Nephron progenitor cell (in vitro differentiated cells): ENCODE results near the gene RTN4IP1.
"Not testable (repeated sequence)": the region's sequence is repeated elsewhere in the genome, so short reads cannot be mapped to it uniquely, and the experiment has no call there.

Experiments used
- DNase-seq: peaks from one replicate; pipeline ENCODE4 v3.0.0; 2021
- H3K27ac Mint-ChIP-seq: 2 replicates; pipeline ENCODE4 v1.8.0; 2021; ENCODE audit warnings: mild to moderate bottlenecking, moderate library complexity, mixed read lengths
- H3K27me3 Mint-ChIP-seq: 2 replicates; pipeline ENCODE4 v1.8.0; 2021; ENCODE audit warnings: mild to moderate bottlenecking, low read depth, mixed read lengths; ENCODE audit not compliant: poor library complexity
- H3K36me3 Mint-ChIP-seq: 2 replicates; pipeline ENCODE4 v1.8.0; 2021; ENCODE audit warnings: low read depth, mixed read lengths
- H3K4me1 Mint-ChIP-seq: 2 replicates; pipeline ENCODE4 v1.8.0; 2021; ENCODE audit warnings: mixed read lengths
- H3K4me3 Mint-ChIP-seq: 2 replicates; pipeline ENCODE4 v1.8.0; 2021; ENCODE audit warnings: mild to moderate bottlenecking, moderate library complexity, mixed read lengths
- H3K9me3 Mint-ChIP-seq: 2 replicates; pipeline ENCODE4 v1.8.0; 2021; ENCODE audit warnings: mild to moderate bottlenecking, moderate library complexity, mixed read lengths
- TF ChIP-seq, protein P1 (sequence below): fragments of 200-600 bp; sonication (generic); IDR thresholded peaks from 2 replicates; pipeline ENCODE4 v1.5.0; 2021; ENCODE audit warnings: antibody characterized with exemption

RTN4IP1 gene

DNA sequence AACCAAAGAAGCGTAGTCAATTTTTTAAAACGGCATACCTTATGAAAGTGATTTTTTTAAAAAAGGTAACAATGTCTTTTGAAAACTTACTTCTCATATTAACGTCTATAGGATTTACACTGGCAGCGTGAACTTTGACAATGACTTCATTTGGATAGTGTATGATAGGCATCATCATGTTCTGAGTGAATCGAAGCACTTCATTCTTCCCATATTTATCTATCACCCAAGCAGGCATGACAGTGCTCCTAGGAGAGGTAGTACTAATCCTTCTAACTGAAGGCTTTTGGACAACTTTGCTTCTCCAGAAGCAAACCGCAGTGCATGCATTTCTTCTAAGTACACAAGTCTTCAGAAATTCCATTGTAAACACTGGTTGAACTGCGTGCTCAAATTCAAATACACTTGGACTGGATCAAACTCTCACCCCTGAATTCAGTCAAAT lies 618 bp downstream of the RTN4IP1 start:
- Mint-ChIP-seq H3K4me3 (peak overlapping the region; percentile 94), H3K9me3 (peaks cover 7% of the 10 kb centered on the region), H3K27ac (peak overlapping the region; percentile 99), H3K27me3 (no peaks in the 10 kb centered on the region), H3K4me1 (peaks cover 48% of the 10 kb centered on the region), H3K36me3 (peaks cover 15% of the 10 kb centered on the region)
- no peak for DNase-seq
- TF ChIP-seq, protein P1, sequence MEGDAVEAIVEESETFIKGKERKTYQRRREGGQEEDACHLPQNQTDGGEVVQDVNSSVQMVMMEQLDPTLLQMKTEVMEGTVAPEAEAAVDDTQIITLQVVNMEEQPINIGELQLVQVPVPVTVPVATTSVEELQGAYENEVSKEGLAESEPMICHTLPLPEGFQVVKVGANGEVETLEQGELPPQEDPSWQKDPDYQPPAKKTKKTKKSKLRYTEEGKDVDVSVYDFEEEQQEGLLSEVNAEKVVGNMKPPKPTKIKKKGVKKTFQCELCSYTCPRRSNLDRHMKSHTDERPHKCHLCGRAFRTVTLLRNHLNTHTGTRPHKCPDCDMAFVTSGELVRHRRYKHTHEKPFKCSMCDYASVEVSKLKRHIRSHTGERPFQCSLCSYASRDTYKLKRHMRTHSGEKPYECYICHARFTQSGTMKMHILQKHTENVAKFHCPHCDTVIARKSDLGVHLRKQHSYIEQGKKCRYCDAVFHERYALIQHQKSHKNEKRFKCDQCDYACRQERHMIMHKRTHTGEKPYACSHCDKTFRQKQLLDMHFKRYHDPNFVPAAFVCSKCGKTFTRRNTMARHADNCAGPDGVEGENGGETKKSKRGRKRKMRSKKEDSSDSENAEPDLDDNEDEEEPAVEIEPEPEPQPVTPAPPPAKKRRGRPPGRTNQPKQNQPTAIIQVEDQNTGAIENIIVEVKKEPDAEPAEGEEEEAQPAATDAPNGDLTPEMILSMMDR, result no peak

DNA sequence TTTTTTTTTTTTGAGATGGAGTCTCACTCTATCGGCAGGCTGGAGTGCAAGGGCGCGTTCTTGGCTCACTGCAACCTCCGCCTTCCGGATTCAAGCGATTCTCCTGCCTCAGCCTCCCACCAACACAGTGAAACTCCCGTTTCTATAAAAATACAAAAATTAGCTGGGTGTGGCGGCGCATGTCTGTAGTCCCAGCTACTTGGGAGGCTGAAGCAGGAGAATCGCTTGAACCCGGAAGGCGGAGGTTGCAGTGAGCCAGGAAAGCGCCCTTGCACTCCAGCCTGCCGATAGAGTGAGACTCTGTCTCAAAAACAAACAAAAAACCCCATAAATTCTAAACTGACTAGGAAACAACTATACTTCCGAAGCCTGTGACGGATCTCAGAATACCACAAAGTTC lies 1.5 kb downstream of the RTN4IP1 start:
- Mint-ChIP-seq H3K36me3 (peaks cover 20% of the 10 kb centered on the region), H3K4me3 (peak overlapping the region; percentile 94), H3K9me3 (peaks cover 16% of the 10 kb centered on the region), H3K4me1 (peaks cover 48% of the 10 kb centered on the region)
- DNase-seq, H3K27me3 Mint-ChIP-seq, H3K27ac Mint-ChIP-seq: not testable (repeated sequence)

DNA sequence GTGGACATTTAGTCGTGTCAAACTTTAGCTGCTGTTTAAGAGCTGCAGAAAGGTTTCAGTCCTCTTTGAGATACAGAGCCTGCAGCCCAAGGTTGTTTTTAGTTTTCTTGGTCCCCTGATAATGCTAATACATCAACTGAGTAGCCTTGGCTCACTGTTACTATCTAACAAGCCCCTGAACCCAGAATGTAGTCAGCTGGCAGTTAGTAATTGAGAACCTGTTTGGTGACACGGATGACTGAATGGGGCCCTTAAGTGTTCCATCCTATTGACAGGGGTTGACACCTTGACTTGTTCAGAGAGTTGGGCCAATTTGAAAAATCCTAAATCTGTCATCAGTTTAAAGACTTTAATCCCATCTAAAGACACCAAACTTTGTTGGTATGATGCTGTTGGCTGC lies 2.8 kb downstream of the RTN4IP1 start:
- H3K9me3 Mint-ChIP-seq, result peaks cover 25% of the 10 kb centered on the region
- TF ChIP-seq, protein P1, result no peak
- H3K27ac Mint-ChIP-seq, result peak overlapping the region; percentile 57
- peaks cover 29% of the 10 kb centered on the region for H3K36me3 Mint-ChIP-seq
- no peaks in the 10 kb centered on the region for H3K27me3 Mint-ChIP-seq
- H3K4me3 Mint-ChIP-seq, result peak overlapping the region; percentile 25
- no peak for DNase-seq
- H3K4me1 Mint-ChIP-seq, result peaks cover 48% of the 10 kb centered on the region

DNA sequence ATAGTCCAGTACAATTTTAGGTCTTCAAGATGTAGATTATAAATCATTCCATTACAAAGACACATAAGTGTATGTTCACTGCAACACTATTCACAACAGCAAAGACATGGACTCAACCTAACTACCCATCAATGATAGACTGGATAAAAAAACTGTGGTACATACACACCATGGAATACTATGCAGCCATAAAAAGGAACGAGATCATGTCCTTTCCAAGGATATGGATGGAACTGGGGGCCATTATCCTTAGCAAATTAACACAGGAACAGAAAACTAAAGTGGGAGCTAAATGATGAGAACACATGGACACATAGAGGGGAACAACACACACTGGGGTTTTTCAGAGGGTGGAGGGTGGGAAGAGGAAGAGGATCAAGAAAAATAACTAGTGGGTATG lies 6.3 kb downstream of the RTN4IP1 start:
- no peak for DNase-seq
- no peak overlapping the region for H3K4me3 Mint-ChIP-seq
- H3K27ac Mint-ChIP-seq, result no peak overlapping the region
- H3K4me1 Mint-ChIP-seq, result peaks cover 28% of the 10 kb centered on the region
- H3K27me3 Mint-ChIP-seq, result no peaks in the 10 kb centered on the region
- H3K36me3 Mint-ChIP-seq, result peaks cover 45% of the 10 kb centered on the region
- TF ChIP-seq, protein P1, result no peak
- H3K9me3 Mint-ChIP-seq, result peaks cover 25% of the 10 kb centered on the region

DNA sequence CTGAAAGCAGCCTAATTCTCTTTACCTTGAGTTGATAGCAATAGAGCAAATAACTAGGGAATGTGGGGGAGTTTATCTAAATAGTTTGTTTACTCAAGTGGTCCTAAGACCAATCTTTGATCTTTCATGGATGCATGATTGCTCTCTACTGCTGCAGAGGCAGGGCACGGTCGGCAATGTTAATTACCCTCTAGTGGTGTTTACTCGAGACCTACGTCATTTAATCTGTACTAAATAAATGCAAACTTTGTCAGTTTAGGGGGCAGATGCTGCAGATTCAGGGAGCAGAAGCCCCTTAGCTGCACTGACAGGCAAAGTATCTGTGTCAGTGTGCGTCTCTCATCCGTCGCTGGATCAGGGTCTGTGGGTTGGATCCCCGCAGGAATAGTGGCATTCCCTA lies 6.9 kb downstream of the RTN4IP1 start:
- Mint-ChIP-seq H3K9me3 (peaks cover 25% of the 10 kb centered on the region), H3K4me3 (no peak overlapping the region), H3K36me3 (peaks cover 45% of the 10 kb centered on the region), H3K4me1 (peaks cover 26% of the 10 kb centered on the region), H3K27me3 (no peaks in the 10 kb centered on the region), H3K27ac (no peak overlapping the region)
- DNase-seq, result no peak
- TF ChIP-seq, protein P1, result no peak

DNA sequence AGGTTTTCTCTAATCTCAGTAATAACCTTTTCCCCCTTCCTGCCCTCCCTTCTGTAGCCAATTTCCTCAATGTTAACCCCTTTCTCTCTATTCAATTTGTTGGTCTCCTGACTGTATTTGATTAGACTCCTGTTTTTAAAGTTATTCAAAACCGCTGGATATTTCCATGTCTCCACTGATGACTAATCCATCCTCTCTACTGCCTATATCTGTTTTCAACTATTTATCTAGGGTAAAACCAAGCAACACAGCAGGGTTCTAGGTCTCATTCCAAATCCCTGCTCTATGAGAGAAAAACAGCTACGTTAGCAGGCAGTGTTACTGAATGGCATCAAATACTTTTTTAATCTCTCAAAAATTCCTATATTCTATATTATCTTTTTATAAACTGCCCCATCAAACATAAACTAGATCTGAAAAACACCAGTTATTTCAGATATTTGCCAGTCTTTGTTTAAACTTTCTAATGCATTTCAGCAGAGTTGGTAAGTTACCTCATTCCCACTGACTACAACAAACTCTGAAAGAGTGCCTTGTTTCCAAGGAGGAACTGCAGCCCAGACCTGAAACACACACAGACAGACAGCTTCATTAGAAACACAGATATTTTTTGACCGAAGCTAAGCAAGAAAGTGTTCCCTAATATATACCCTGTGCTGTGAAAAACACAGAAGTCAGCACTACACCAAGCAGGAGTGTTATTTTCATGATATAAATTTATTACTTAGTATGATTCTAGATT lies 8.2 kb downstream of the RTN4IP1 start:
- no peak overlapping the region for H3K27ac Mint-ChIP-seq
- H3K4me3 Mint-ChIP-seq, result no peak overlapping the region
- no peak for DNase-seq

More for the DNA sequence above, 8.2 kb downstream of the RTN4IP1 start:
- H3K27me3 Mint-ChIP-seq, result no peaks in the 10 kb centered on the region
- peaks cover 13% of the 10 kb centered on the region for H3K4me1 Mint-ChIP-seq
- peaks cover 45% of the 10 kb centered on the region for H3K36me3 Mint-ChIP-seq
- H3K9me3 Mint-ChIP-seq, result peaks cover 25% of the 10 kb centered on the region
- TF ChIP-seq, protein P1, result no peak
